B cell (primary cell): ENCODE data around the gene BAHCC1. TPM values are rescaled to one million over a fixed set of nuclear protein-coding genes. Genes with fewer than 3 reads are reported as not detected.
A peak's percentile ranks its signal among the peaks of the same experiment; 100 is the strongest.

ENCODE experiments used
- ATAC-seq: fragments of 200-7000 bp; cut with Tn5 transposase; one replicate; pipeline ENCODE4 v1.10.0; 2021; ENCODE audit warnings: low read depth, mild to moderate bottlenecking, moderate number of reproducible peaks, moderate library complexity
- CTCF ChIA-PET: fragments of 350-600 bp; sonication (Branson Sonifier 250); formaldehyde crosslinking; loops from one replicate; lab custom pipeline; 2021; ENCODE audit warnings: antibody characterized with exemption, inconsistent platforms; lab: Charles Lee
- POLR2A ChIA-PET: fragments of 350-600 bp; sonication (Branson Sonifier 250); formaldehyde crosslinking; loops from one replicate; lab custom pipeline; 2021; ENCODE audit warnings: antibody characterized with exemption; lab: Charles Lee
- DNase-seq: peaks from one replicate; pipeline ENCODE4 v3.0.0; 2013
- H2AFZ ChIP-seq: 2 replicates; pipeline ENCODE4 v1.6.1; 2012; ENCODE audit warnings: mild to moderate bottlenecking, low read depth, low read length; ENCODE audit not compliant: insufficient read depth, poor library complexity, severe bottlenecking
- H3K27ac ChIP-seq, 2 donors: 1 replicate in 1 of 2; 2 replicates in 1 of 2; pipeline ENCODE4 v1.5.1; 2012 to 2013; ENCODE audit warnings: low read length in 2 of 2, mild to moderate bottlenecking in 2 of 2, moderate library complexity in 1 of 2
- H3K27me3 ChIP-seq, 4 experiments: fragments of 200-600 bp in 1 of 4; sonication (generic) in 1 of 4; replicated peaks in 1 of 4; 1 replicate in 2 of 4; 2 replicates in 2 of 4; pipeline versions ENCODE4 v1.6.1 to v1.7.0; 2013 to 2016; ENCODE audit warnings: low read length in 3 of 4, mild to moderate bottlenecking in 2 of 4, mixed read lengths in 1 of 4, moderate library complexity in 1 of 4; ENCODE audit not compliant: insufficient read depth in 4 of 4, control insufficient read depth in 3 of 4; ENCODE audit errors: control extremely low read depth in 1 of 4
- H3K36me3 ChIP-seq, 2 experiments: replicated peaks in 1 of 2; 1 replicate in 1 of 2; 2 replicates in 1 of 2; pipeline versions ENCODE4 v1.6.1 to v1.7.1; 2013; ENCODE audit warnings: low read length in 1 of 2; ENCODE audit not compliant: insufficient read depth in 2 of 2, control insufficient read depth in 1 of 2; ENCODE audit errors: control extremely low read depth in 1 of 2, extremely low read depth in 1 of 2
- H3K4me1 ChIP-seq, 2 donors: fragments of 200-600 bp in 1 of 2; sonication (generic) in 1 of 2; 1 replicate in 1 of 2; 2 replicates in 1 of 2; pipeline versions ENCODE4 v1.5.1 to v1.6.1; 2013 to 2017; ENCODE audit warnings: low read length in 2 of 2; ENCODE audit not compliant: control insufficient read depth in 2 of 2, insufficient read depth in 2 of 2
- H3K4me2 ChIP-seq: replicated peaks from 2 replicates; pipeline ENCODE3; 2012; ENCODE audit warnings: mild to moderate bottlenecking, low read depth, low read length; ENCODE audit not compliant: poor library complexity, severe bottlenecking
- H3K4me3 ChIP-seq, 5 experiments: fragments of 200-600 bp in 1 of 5; sonication (generic) in 1 of 5; 1 replicate in 3 of 5; 2 replicates in 2 of 5; pipeline versions ENCODE4 v1.5.1 to v1.7.0; 2011 to 2016; ENCODE audit warnings: low read length in 4 of 5, mild to moderate bottlenecking in 4 of 5, low read depth in 2 of 5, control low read depth in 1 of 5, moderate library complexity in 1 of 5; ENCODE audit not compliant: insufficient read depth in 1 of 5; ENCODE audit errors: control extremely low read depth in 1 of 5, extremely low read depth in 1 of 5
- H3K79me2 ChIP-seq: fragments of 200-600 bp; sonication (generic); one replicate; pipeline ENCODE4 v1.6.0; 2016; ENCODE audit warnings: low read length; ENCODE audit not compliant: control insufficient read depth, insufficient read depth
- H3K9ac ChIP-seq: fragments of 200-600 bp; sonication (generic); 2 replicates; pipeline ENCODE4 v1.6.1; 2017; ENCODE audit warnings: mild to moderate bottlenecking, low read length, moderate library complexity
- H3K9me3 ChIP-seq, 3 donors: one replicate each; pipeline versions ENCODE4 v1.6.1 to v1.7.1; 2013; ENCODE audit warnings: low read length in 2 of 3; ENCODE audit not compliant: control insufficient read depth in 2 of 3, insufficient read depth in 1 of 3; ENCODE audit errors: control extremely low read depth in 1 of 3
- H4K20me1 ChIP-seq: 2 replicates; pipeline ENCODE4 v1.6.0; 2012; ENCODE audit warnings: mild to moderate bottlenecking, low read length; ENCODE audit not compliant: insufficient read depth, control insufficient read depth, poor library complexity, severe bottlenecking
- H3K27ac Mint-ChIP-seq: one replicate; pipeline ENCODE4 v1.8.0; 2021; ENCODE audit warnings: mixed read lengths
- H3K27me3 Mint-ChIP-seq: one replicate; pipeline ENCODE4 v1.8.0; 2021; ENCODE audit warnings: mixed read lengths
- H3K4me1 Mint-ChIP-seq: one replicate; pipeline ENCODE4 v1.8.0; 2021; ENCODE audit warnings: mixed read lengths
- H3K4me3 Mint-ChIP-seq: one replicate; pipeline ENCODE4 v1.8.0; 2021; ENCODE audit warnings: mixed read lengths
- H3K9me3 Mint-ChIP-seq: one replicate; pipeline ENCODE4 v1.8.0; 2022; ENCODE audit warnings: mixed read lengths; ENCODE audit not compliant: insufficient read depth
- EZH2 ChIP-seq: IDR thresholded peaks from 2 replicates; pipeline ENCODE4 v1.6.1; 2012; ENCODE audit warnings: borderline replicate concordance, low read depth, mild to moderate bottlenecking, moderate library complexity, low read length; ENCODE audit not compliant: insufficient read depth, poor library complexity, severe bottlenecking
- WGBS: methylation state at CpG from one replicate; pipeline ENCODE4 v1.1.5; 2013; ENCODE audit warnings: missing lambda C conversion rate; ENCODE audit not compliant: insufficient coverage; 5-methylcytosine and 5-hydroxymethylcytosine counted together
- intact Hi-C: fragments of 100-400 bp; cut with micrococcal nuclease; formaldehyde crosslinking; loops from one replicate; pipeline ENCODE4 v1.10.0; 2022
- polyA plus RNA-seq: library from polyadenylated mRNA; depleted of rRNA; stranded (reverse); fragments of >200 nt; gene quantifications from 2 replicates; pipeline ENCODE4 v1.2.3, GENCODE V29; 2012
- total RNA-seq, 2 donors: library from RNA; stranded (reverse); fragments of 120-200 nt in 1 of 2; gene quantifications; 1 replicate in 1 of 2; 2 replicates in 1 of 2; pipeline versions ENCODE4 v1.2.3 to v1.2.4, GENCODE V29; 2013 to 2022
- TF ChIP-seq, protein P1 (sequence below): fragments of 200-600 bp; IDR thresholded peaks from one replicate; pipeline ENCODE4 v1.8.0; 2022; ENCODE audit warnings: antibody characterized with exemption, mild to moderate bottlenecking

Gene BAHCC1
- total and polyA plus RNA-seq, 2 donors (not counting 1 experiment from before 2014, with no cell fraction given) = 0.12 to 0.48 TPM

DNA sequence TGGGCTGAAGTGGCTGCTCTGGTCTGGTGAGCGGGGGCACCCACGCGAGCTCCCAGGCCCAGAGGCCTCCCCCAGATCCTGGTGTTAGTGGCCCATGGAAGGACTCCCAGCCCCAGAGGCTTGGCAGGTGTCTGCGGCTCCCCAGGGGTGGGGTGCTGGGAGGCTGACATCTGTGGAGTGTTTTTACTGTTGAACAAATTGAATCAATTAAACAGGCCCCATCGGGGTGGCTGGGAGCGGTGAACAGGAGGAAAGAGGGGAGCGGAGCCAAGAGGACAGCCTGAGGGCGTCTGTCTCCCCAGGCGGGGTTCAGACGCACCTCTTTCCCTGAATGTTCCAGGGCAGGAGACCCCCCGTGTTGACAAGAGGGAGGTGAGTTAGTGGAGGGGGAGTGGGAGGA lies 87.4 kb downstream of the BAHCC1 start:
- intact Hi-C loops = loop anchor here (1.0 to 10.0 kb wide), 2 partner anchors 30 to 122 kb away; partner anchors contain the start of gene ACTG1
- 12% methylated on average over 11 of the region's 11 CpGs for WGBS
- Mint-ChIP-seq H3K9me3 (no peaks in the 10 kb centered on the region), H3K4me3 (peak overlapping the region; percentile 82), H3K27ac (peak overlapping the region; percentile 85), H3K4me1 (peaks cover 26% of the 10 kb centered on the region), H3K27me3 (peaks cover 13% of the 10 kb centered on the region)
- H3K9ac ChIP-seq = no peak overlapping the region
- peak overlapping the region; percentile 100 for H3K4me2 ChIP-seq
- TF ChIP-seq, protein P1, sequence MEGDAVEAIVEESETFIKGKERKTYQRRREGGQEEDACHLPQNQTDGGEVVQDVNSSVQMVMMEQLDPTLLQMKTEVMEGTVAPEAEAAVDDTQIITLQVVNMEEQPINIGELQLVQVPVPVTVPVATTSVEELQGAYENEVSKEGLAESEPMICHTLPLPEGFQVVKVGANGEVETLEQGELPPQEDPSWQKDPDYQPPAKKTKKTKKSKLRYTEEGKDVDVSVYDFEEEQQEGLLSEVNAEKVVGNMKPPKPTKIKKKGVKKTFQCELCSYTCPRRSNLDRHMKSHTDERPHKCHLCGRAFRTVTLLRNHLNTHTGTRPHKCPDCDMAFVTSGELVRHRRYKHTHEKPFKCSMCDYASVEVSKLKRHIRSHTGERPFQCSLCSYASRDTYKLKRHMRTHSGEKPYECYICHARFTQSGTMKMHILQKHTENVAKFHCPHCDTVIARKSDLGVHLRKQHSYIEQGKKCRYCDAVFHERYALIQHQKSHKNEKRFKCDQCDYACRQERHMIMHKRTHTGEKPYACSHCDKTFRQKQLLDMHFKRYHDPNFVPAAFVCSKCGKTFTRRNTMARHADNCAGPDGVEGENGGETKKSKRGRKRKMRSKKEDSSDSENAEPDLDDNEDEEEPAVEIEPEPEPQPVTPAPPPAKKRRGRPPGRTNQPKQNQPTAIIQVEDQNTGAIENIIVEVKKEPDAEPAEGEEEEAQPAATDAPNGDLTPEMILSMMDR = no peak
- TF ChIP-seq EZH2 = no peak
- ATAC-seq (no peak), DNase-seq (peak; percentile 54)
- no peaks in the 10 kb centered on the region for H4K20me1 ChIP-seq
- H3K27me3 ChIP-seq = peaks cover 0 to 24% (median 12%) of the 10 kb centered on the region in 4 experiments
- no peaks in the 10 kb centered on the region for H3K79me2 ChIP-seq
- H3K4me3 ChIP-seq = no peak overlapping the region
- peaks cover 41 to 46% of the 10 kb centered on the region in 2 donors for H3K4me1 ChIP-seq
- ChIA-PET POLR2A (interaction anchor here (0.9 to 1.7 kb wide), 3 partner anchors 30 to 188 kb away, joined by 3 to 8 read pairs (median 8); partner anchors contain the start of genes ACTG1 and SLC38A10), CTCF (interaction anchor here (1.0 to 4.7 kb wide), 7 partner anchors 29 to 229 kb away, joined by 3 to 58 read pairs (median 6); partner anchors contain the start of gene SLC38A10)
- peaks cover 0 to 13% (median 0%) of the 10 kb centered on the region in 3 donors for H3K9me3 ChIP-seq
- no peak overlapping the region for H2AFZ ChIP-seq
- peak overlapping the region; percentile 8 to 23 for H3K27ac ChIP-seq
- H3K36me3 ChIP-seq = no peaks in the 10 kb centered on the region
